ENCODE results near the gene STRA8.

The STRA8 gene

DNA sequence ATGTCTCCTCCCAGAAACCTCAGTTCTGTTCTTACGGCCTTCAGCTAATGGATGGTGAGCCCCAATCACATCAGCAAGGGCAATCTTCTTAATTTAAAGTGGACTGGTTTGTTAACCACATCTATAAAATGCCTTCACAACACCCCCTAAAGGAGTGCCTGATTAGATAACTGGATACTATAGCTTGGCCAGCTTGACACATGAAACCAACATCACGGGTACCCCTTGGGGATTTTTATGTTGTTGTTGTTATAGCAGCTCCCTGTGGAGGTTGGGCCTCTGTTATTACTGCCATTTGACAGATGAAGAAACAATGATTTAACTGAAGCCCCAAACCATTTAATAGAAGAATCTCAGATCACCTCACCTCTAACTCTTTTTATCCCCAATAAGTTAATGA, 26.8 kb downstream of the STRA8 start:
- no peaks in the 10 kb centered on the region for H3K27me3 ChIP-seq (ENCODE audit: insufficient read depth, low read length)
- H3K9me3 ChIP-seq (ENCODE audit: insufficient read depth, low read depth, low read length) = peaks cover under 1% of the 10 kb centered on the region; the same call in 1 of the 2 replicates
- no peak overlapping the region for H3K27ac ChIP-seq (ENCODE audit: low read length)
- H3K4me1 ChIP-seq (ENCODE audit: insufficient read depth, low read length) = no peaks in the 10 kb centered on the region
- H3K9ac ChIP-seq (ENCODE audit: low read depth, low read length) = no peak overlapping the region
- no peak overlapping the region for H3K4me3 ChIP-seq (ENCODE audit: low read length)
- H3K36me3 ChIP-seq (ENCODE audit: insufficient read depth, low read depth, low read length) = no peaks in the 10 kb centered on the region

DNA sequence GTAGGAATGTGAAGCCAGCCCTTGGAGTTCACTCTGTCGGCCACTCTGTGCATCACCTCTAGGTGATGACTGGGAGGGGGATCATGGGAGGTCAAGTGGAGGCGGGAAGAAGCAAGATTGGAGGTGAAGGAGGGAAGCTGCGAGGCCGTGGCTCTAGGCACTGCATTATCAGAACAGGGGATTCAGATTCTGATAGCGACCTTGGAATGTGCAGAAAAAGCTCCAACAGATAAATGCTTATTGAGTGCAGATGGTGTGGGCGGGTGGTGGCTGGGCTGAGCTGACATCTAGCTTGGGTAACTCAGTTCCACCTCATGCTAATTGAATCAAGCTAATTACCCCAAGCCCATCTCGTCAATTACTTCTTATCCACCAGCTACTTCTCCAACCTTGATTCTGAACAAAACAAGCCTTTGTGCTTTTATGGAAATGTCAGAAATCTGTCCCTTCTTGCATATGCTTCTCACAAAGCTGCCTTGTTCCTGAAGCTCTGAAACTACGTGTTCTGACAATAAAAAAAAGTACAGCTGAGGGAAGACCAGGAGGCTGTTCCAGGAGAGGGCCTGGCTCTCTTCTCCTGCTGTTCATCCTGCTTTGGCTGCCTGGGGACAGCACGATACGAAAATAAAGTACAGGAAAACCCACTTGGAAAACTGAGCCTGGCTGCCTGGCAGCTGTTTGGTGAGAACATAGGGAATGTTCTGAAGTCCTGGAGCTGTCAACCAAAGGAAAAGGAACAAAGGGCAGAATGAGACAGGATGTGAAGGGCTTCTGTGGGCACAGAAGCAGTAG, 27.5 kb downstream of the STRA8 start:
- H3K9ac ChIP-seq (ENCODE audit: low read depth, low read length) = no peak overlapping the region
- no peak overlapping the region for H3K27ac ChIP-seq (ENCODE audit: low read length)
- H3K4me1 ChIP-seq (ENCODE audit: insufficient read depth, low read length) = no peaks in the 10 kb centered on the region
- H3K27me3 ChIP-seq (ENCODE audit: insufficient read depth, low read length) = no peaks in the 10 kb centered on the region
- H3K9me3 ChIP-seq (ENCODE audit: insufficient read depth, low read depth, low read length) = peaks cover 2% of the 10 kb centered on the region; the same call in 1 of the 2 replicates
- H3K4me3 ChIP-seq (ENCODE audit: low read length) = no peak overlapping the region
- no peaks in the 10 kb centered on the region for H3K36me3 ChIP-seq (ENCODE audit: insufficient read depth, low read depth, low read length)

- no peaks in the 10 kb centered on the region for H3K4me1 ChIP-seq (ENCODE audit: insufficient read depth, low read length)
- H3K36me3 ChIP-seq (ENCODE audit: insufficient read depth, low read depth, low read length) = no peaks in the 10 kb centered on the region
- H3K9me3 ChIP-seq (ENCODE audit: insufficient read depth, low read depth, low read length) = peaks cover 2% of the 10 kb centered on the region; the same call in 1 of the 2 replicates
- no peak overlapping the region for H3K27ac ChIP-seq (ENCODE audit: low read length)
- no peaks in the 10 kb centered on the region for H3K27me3 ChIP-seq (ENCODE audit: insufficient read depth, low read length)
- no peak overlapping the region for H3K9ac ChIP-seq (ENCODE audit: low read depth, low read length)
- H3K4me3 ChIP-seq (ENCODE audit: low read length) = no peak overlapping the region
Observed at GRCh38 chr7:135262623-135263320, 29.1 kb downstream of the STRA8 start.

- Histone ChIP-seq H3K9ac (ENCODE audit: low read depth, low read length) (no peak overlapping the region), H3K36me3 (ENCODE audit: insufficient read depth, low read depth, low read length) (no peaks in the 10 kb centered on the region), H3K27ac (ENCODE audit: low read length) (no peak overlapping the region), H3K4me3 (ENCODE audit: low read length) (no peak overlapping the region), H3K27me3 (ENCODE audit: insufficient read depth, low read length) (no peaks in the 10 kb centered on the region), H3K4me1 (ENCODE audit: insufficient read depth, low read length) (no peaks in the 10 kb centered on the region), H3K9me3 (ENCODE audit: insufficient read depth, low read depth, low read length) (peaks cover 2% of the 10 kb centered on the region; the same call in 1 of the 2 replicates)
Observed at GRCh38 chr7:135263321-135263970, 29.8 kb downstream of the STRA8 start.

DNA sequence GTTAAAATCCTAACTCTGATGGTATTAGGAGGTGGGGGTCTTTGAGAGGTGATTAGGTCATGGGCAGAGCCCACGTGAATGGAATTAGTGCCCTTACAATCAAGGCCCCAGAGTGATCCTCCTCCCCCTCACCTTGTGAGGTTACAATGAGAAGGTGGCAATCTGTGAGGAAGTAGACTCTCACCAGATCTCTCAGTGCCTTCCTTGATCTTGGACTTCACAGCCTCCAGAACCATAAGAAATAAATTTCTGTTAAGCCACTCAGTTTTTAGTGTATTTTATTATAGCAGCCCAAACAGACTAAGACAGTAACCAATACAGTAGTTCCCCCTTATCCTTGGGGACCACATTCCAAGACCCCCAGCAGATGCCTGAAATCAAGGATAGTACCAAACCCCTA, 32.0 kb downstream of the STRA8 start:
- no peaks in the 10 kb centered on the region for H3K27me3 ChIP-seq (ENCODE audit: insufficient read depth, low read length)
- H3K9me3 ChIP-seq (ENCODE audit: insufficient read depth, low read depth, low read length) = peaks cover 2% of the 10 kb centered on the region; the same call in 1 of the 2 replicates
- no peak overlapping the region for H3K9ac ChIP-seq (ENCODE audit: low read depth, low read length)
- H3K4me1 ChIP-seq (ENCODE audit: insufficient read depth, low read length) = no peaks in the 10 kb centered on the region
- no peak overlapping the region for H3K27ac ChIP-seq (ENCODE audit: low read length)
- H3K4me3 ChIP-seq (ENCODE audit: low read length) = no peak overlapping the region
- H3K36me3 ChIP-seq (ENCODE audit: insufficient read depth, low read depth, low read length) = no peaks in the 10 kb centered on the region

GRCh38 chr7:135269921-135270320, 36.3 kb downstream of the STRA8 start:
- Histone ChIP-seq H3K4me3 (ENCODE audit: low read length) (no peak overlapping the region), H3K9me3 (ENCODE audit: insufficient read depth, low read depth, low read length) (peaks cover 2% of the 10 kb centered on the region; the same call in 1 of the 2 replicates), H3K4me1 (ENCODE audit: insufficient read depth, low read length) (no peaks in the 10 kb centered on the region), H3K9ac (ENCODE audit: low read depth, low read length) (no peak overlapping the region), H3K36me3 (ENCODE audit: insufficient read depth, low read depth, low read length) (no peaks in the 10 kb centered on the region), H3K27me3 (ENCODE audit: insufficient read depth, low read length) (no peaks in the 10 kb centered on the region), H3K27ac (ENCODE audit: low read length) (no peak overlapping the region)

DNA sequence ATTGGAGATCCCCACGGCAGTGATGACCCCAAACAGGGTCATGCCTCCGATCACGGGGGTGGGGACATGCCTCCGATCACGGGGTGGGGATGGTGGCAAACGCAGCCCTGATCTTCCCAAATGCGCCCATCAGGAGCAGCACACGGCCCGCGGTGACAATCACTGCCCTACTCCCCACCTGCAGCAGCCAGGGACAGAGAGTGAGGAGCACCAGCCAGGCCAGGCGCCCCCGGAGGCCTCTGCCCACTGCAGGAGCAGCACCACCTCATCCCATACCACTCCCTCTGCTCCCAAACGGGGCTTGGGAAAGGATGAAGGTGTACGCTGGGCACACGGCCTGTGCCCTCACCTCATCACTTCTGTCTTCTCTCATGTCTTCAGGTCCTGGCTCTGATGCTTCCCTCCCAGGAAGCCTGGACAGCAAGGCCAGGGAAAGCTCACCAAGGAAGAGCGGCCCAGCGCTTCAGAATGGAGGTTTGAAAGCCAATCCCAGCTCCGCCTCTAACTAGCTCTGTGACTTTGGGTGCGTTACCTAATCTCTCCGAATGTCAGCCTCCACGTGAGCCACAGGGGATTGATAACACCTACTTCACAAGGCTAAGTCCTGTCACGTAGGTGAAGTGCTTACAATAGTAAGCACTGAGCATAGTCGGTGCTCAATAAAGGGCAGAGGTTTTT, 37.1 kb downstream of the STRA8 start:
- no peaks in the 10 kb centered on the region for H3K9me3 ChIP-seq (ENCODE audit: insufficient read depth, low read depth, low read length)
- no peaks in the 10 kb centered on the region for H3K4me1 ChIP-seq (ENCODE audit: insufficient read depth, low read length)
- H3K4me3 ChIP-seq (ENCODE audit: low read length) = no peak overlapping the region
- H3K27ac ChIP-seq (ENCODE audit: low read length) = no peak overlapping the region
- H3K36me3 ChIP-seq (ENCODE audit: insufficient read depth, low read depth, low read length) = no peaks in the 10 kb centered on the region
- no peak overlapping the region for H3K9ac ChIP-seq (ENCODE audit: low read depth, low read length)
- H3K27me3 ChIP-seq (ENCODE audit: insufficient read depth, low read length) = no peaks in the 10 kb centered on the region

- no peak overlapping the region for H3K9ac ChIP-seq (ENCODE audit: low read depth, low read length)
- H3K36me3 ChIP-seq (ENCODE audit: insufficient read depth, low read depth, low read length) = no peaks in the 10 kb centered on the region
- no peaks in the 10 kb centered on the region for H3K27me3 ChIP-seq (ENCODE audit: insufficient read depth, low read length)
- no peaks in the 10 kb centered on the region for H3K9me3 ChIP-seq (ENCODE audit: insufficient read depth, low read depth, low read length)
- H3K4me3 ChIP-seq (ENCODE audit: low read length) = no peak overlapping the region
- no peak overlapping the region for H3K27ac ChIP-seq (ENCODE audit: low read length)
- H3K4me1 ChIP-seq (ENCODE audit: insufficient read depth, low read length) = no peaks in the 10 kb centered on the region
Observed at GRCh38 chr7:135271255-135271615, 37.6 kb downstream of the STRA8 start.

GRCh38 chr7:135272303-135272702, 38.7 kb downstream of the STRA8 start:
- Histone ChIP-seq H3K4me3 (ENCODE audit: low read length) (no peak overlapping the region), H3K36me3 (ENCODE audit: insufficient read depth, low read depth, low read length) (no peaks in the 10 kb centered on the region), H3K27ac (ENCODE audit: low read length) (no peak overlapping the region), H3K9ac (ENCODE audit: low read depth, low read length) (no peak overlapping the region), H3K9me3 (ENCODE audit: insufficient read depth, low read depth, low read length) (no peaks in the 10 kb centered on the region), H3K27me3 (ENCODE audit: insufficient read depth, low read length) (no peaks in the 10 kb centered on the region), H3K4me1 (ENCODE audit: insufficient read depth, low read length) (no peaks in the 10 kb centered on the region)

- Histone ChIP-seq H3K4me3 (ENCODE audit: low read length) (no peak overlapping the region), H3K9ac (ENCODE audit: low read depth, low read length) (no peak overlapping the region), H3K4me1 (ENCODE audit: insufficient read depth, low read length) (no peaks in the 10 kb centered on the region), H3K9me3 (ENCODE audit: insufficient read depth, low read depth, low read length) (no peaks in the 10 kb centered on the region), H3K27ac (ENCODE audit: low read length) (no peak overlapping the region), H3K36me3 (ENCODE audit: insufficient read depth, low read depth, low read length) (no peaks in the 10 kb centered on the region), H3K27me3 (ENCODE audit: insufficient read depth, low read length) (no peaks in the 10 kb centered on the region)
Observed at GRCh38 chr7:135273581-135273980, 39.9 kb downstream of the STRA8 start.

DNA sequence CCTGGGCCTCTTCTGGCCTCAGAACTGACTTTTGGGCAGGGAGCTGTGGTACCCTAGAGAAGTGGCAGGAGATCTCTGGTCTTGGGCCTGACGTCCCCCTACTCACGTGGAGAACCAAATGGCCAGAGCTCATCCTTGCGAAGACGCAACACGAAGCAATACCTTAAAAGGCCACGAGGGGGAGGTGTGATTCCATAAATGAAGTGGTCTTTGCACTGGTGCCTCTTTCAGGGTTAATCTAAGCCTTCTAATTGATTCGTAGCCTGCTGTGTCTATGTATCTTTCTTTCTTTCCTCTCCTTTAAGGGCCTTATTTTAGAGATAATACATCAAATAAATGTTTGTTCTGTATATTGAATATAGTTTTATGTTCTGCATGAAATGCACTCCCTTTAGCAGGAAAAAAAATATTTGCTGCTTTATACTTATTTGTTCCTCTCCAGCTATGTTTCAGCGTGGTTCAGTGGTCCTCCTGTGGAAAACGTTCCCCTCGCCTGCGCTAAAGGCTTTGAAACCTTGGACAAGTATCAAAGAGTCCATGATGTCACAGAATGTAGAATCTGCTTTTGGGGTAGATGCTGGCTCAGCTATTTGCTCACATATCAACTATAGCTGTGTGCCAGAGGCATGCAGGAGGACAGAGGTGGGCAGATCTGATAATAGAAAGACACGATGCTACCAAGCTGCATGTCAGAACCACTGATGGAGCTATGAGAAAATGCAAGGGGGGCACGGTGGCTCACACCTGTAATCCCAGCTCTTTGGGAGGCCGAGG, 41.0 kb downstream of the STRA8 start:
- Histone ChIP-seq H3K4me3 (ENCODE audit: low read length) (no peak overlapping the region), H3K27me3 (ENCODE audit: insufficient read depth, low read length) (no peaks in the 10 kb centered on the region), H3K27ac (ENCODE audit: low read length) (no peak overlapping the region), H3K9ac (ENCODE audit: low read depth, low read length) (no peak overlapping the region), H3K9me3 (ENCODE audit: insufficient read depth, low read depth, low read length) (no peaks in the 10 kb centered on the region), H3K36me3 (ENCODE audit: insufficient read depth, low read depth, low read length) (no peaks in the 10 kb centered on the region), H3K4me1 (ENCODE audit: insufficient read depth, low read length) (no peaks in the 10 kb centered on the region)
